Measurements from ENCODE around the gene IFFO2.

GRCh38 chr1:18938008-18938706 lies 18.3 kb downstream of the IFFO2 start:
- TF ChIP-seq CTCF (conservative IDR thresholded peaks at IDR 0.05 in 1 of 2, IDR thresholded peaks at IDR 0.05 in 1 of 2; ENCODE audit: low read depth in 1 of 2, low read length in 2 of 2): no peak
- no peak for TF ChIP-seq EZH2 (IDR thresholded peaks at IDR 0.05; ENCODE audit: low read length, missing control alignments)
